ENCODE measurements around the gene RAB11FIP3. TPM values are rescaled to one million over a fixed set of nuclear protein-coding genes. Genes with fewer than 3 reads are reported as not detected.
A peak's percentile ranks its signal among the peaks of the same experiment; 100 is the strongest.

RAB11FIP3 gene
- total RNA-seq, 2 donors from 2014 or later, result 33.2 to 93.2 TPM

DNA sequence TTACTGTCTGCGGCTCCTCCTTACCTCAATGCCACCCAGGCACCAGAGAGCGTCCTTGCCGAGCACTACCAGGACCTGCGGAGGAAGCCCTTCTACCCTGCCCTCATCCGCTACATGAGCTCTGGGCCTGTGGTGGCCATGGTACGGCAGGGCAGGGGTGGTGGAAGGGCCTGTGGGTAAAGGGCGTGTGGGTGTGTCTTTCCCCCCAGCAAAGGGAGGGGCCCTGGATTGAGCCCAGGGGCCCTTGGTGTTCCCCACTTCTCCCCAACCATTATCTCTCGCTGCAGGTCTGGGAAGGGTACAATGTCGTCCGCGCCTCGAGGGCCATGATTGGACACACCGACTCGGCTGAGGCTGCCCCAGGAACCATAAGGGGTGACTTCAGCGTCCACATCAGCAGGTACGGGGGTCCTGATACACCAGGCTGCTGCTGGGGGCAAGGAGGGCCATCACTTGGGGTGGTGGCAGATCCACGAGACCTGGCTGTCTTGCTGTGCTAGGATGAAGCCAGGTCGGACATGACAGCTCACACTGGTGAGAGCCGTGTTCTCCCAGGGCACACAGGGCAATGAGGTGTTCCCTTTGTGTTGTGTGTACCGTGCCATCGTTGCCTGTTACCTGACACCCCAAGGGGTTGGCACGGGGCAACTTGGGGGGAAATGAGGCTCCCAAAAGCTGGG is 26.0 kb upstream of the RAB11FIP3 start:
- TF ChIP-seq POLR2A (IDR thresholded peaks at IDR 0.05) (no peak), POLR2AphosphoS5 (IDR thresholded peaks at IDR 0.05) (no peak), CTCF (IDR thresholded peaks at IDR 0.05) (no peak)
- H3K9me3 ChIP-seq, result no peaks in the 10 kb centered on the region
- no peak overlapping the region for H3K4me3 ChIP-seq
- H3K36me3 ChIP-seq, result no peaks in the 10 kb centered on the region
- intact Hi-C loops (cut with DNase I), result no loop called here
- DNase-seq (ENCODE audit: low spot score), result no peak
- 79% methylated on average over 22 of the region's 22 CpGs for WGBS
- peak overlapping the region in 1 of 2 donors; percentile 94 for H3K27ac ChIP-seq
- no peaks in the 10 kb centered on the region for H3K27me3 ChIP-seq (replicated peaks; ENCODE audit: insufficient read depth)
- H3K4me1 ChIP-seq (replicated peaks), result peaks cover 11% of the 10 kb centered on the region

DNA sequence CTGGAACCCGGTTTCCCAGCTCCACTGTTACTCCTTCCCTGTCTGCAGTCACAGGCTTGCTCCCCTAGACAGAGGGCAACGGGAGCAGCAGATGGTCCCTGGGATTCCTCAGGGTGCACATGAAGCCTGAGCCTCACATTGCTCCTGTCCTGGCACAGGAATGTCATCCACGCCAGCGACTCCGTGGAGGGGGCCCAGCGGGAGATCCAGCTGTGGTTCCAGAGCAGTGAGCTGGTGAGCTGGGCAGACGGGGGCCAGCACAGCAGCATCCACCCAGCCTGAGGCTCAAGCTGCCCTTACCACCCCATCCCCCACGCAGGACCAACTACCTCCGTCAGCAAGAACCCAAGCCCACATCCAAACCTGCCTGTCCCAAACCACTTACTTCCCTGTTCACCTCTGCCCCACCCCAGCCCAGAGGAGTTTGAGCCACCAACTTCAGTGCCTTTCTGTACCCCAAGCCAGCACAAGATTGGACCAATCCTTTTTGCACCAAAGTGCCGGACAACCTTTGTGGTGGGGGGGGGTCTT is 25.3 kb upstream of the RAB11FIP3 start:
- DNase-seq (ENCODE audit: low spot score), result no peak
- no peak overlapping the region for H3K4me3 ChIP-seq
- no peaks in the 10 kb centered on the region for H3K36me3 ChIP-seq
- H3K27ac ChIP-seq, result peak overlapping the region; percentile 94
- H3K4me1 ChIP-seq (replicated peaks), result peaks cover 11% of the 10 kb centered on the region
- 79% methylated on average over 10 of the region's 10 CpGs for WGBS
- H3K27me3 ChIP-seq (replicated peaks; ENCODE audit: insufficient read depth), result no peaks in the 10 kb centered on the region
- intact Hi-C loops (cut with DNase I), result no loop called here
- TF ChIP-seq POLR2AphosphoS5 (IDR thresholded peaks at IDR 0.05) (no peak), POLR2A (IDR thresholded peaks at IDR 0.05) (no peak), CTCF (IDR thresholded peaks at IDR 0.05) (no peak)
- H3K9me3 ChIP-seq, result no peaks in the 10 kb centered on the region

DNA sequence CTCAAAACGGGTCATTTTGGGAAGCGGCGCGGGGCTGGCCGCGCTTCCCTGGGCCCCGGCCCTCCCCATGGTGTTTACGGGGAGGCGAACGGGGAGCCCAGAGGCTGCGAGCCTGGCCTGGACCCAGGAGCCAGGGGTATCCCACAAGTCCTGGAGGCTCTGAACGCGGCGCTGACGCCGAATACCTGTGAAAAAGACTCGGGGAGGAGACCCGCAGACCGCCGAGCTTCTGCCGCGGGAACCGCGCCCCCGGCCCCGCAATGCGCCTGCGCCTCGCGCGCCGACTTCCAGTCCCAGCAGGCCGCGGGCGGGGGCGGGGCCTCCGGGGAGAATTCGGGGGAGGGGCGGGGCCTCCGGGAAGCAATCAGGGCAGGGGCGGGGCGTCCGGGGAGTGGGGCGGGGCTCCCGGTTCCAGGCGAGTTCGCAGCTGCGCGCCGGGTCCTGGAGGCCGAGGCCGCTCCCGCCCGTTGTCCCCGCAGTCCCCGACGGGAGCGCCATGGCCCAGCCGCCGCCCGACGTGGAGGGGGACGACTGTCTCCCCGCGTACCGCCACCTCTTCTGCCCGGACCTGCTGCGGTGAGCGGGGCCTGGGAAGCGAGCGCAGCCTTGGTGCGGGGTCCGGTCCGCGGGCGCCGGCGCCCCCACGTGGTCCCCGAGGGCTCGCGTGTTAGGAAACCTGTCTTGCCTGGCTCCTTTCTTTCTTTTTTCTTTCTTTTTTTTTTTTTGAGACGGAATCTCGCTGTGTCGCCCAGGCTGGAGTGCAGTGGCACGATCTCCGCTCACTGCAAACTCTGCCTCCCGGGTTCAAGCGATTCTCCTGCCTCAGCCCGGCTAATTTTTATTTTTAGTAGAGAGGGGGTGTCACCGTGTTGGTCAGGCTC is 23.7 kb upstream of the RAB11FIP3 start, which contains the start of gene DECR2:
TSS of gene DECR2 (plus strand) at position 418 of the 881 bp plus-strand sequence. CDS start at position 497, 79 bp downstream.
- H3K27me3 ChIP-seq (replicated peaks; ENCODE audit: insufficient read depth), result no peaks in the 10 kb centered on the region
- TF ChIP-seq CTCF (IDR thresholded peaks at IDR 0.05) (peak; percentile 52 to 59 (median 54)), POLR2AphosphoS5 (IDR thresholded peaks at IDR 0.05) (peak; percentile 82), POLR2A (IDR thresholded peaks at IDR 0.05) (peak; percentile 91)
- WGBS, result under 1% methylated on average over 83 of the region's 91 CpGs
- no peaks in the 10 kb centered on the region for H3K9me3 ChIP-seq
- peaks cover 11% of the 10 kb centered on the region for H3K4me1 ChIP-seq (replicated peaks)
- no peaks in the 10 kb centered on the region for H3K36me3 ChIP-seq
- peak within 1 kb of the TSS; percentile 94 for H3K27ac ChIP-seq
- intact Hi-C loops (cut with DNase I), result no loop called here
- peak; percentile 96 for DNase-seq (ENCODE audit: low spot score)
- peak within 1 kb of the TSS; percentile 83 for H3K4me3 ChIP-seq

- Histone ChIP-seq H3K9me3 (no peaks in the 10 kb centered on the region), H3K27me3 (replicated peaks; ENCODE audit: insufficient read depth) (no peaks in the 10 kb centered on the region), H3K27ac (no peak overlapping the region), H3K4me3 (no peak overlapping the region), H3K4me1 (replicated peaks) (peaks cover 5% of the 10 kb centered on the region), H3K36me3 (no peaks in the 10 kb centered on the region)
- DNase-seq (ENCODE audit: low spot score), result no peak
- TF ChIP-seq POLR2AphosphoS5 (IDR thresholded peaks at IDR 0.05) (no peak), CTCF (IDR thresholded peaks at IDR 0.05) (no peak)
- WGBS, result 89% methylated on average over 12 of the region's 12 CpGs
- intact Hi-C loops (cut with DNase I), result no loop called here
These were observed 20.4 kb upstream of the RAB11FIP3 start for GRCh38 chr16:404971-405486.

Measured in prostate gland (tissue), 2 donors.